Endothelial cell of umbilical vein (primary cell): ENCODE measurements around the gene MYMK. TPM values are rescaled to one million over a fixed set of nuclear protein-coding genes. Genes with fewer than 3 reads are reported as not detected.
A peak's percentile ranks its signal among the peaks of the same experiment; 100 is the strongest.

Experiments
- BruUV-seq: library from RNA; stranded (reverse); fragments of 400-500 nt; replicated peaks from 2 replicates; lab custom pipeline; 2021; lab: Mats Ljungman, UMichigan
- CTCF ChIA-PET: fragments of 300-600, 350-600 bp; sonication (Branson Sonifier 250); formaldehyde crosslinking; loops from one replicate; lab custom pipeline; 2021; ENCODE audit warnings: antibody characterized with exemption, inconsistent platforms; lab: Charles Lee
- POLR2A ChIA-PET: fragments of 300-600, 350-600 bp; sonication (Branson Sonifier 250); formaldehyde crosslinking; loops from one replicate; lab custom pipeline; 2021; ENCODE audit warnings: antibody characterized with exemption, inconsistent platforms; lab: Charles Lee
- DNase-seq: peaks from one replicate; pipeline ENCODE4 v3.0.0-alpha.2; 2011; ENCODE audit warnings: low read depth, low spot score
- FAIRE-seq: peaks from 2 replicates; lab custom pipeline; 2011; peaks lifted over from hg19 to GRCh38; lab: Jason Lieb, UNC
- H2AFZ ChIP-seq: 2 replicates; pipeline ENCODE4 v1.6.0; 2012; ENCODE audit warnings: low read depth, low read length, control low read depth, inconsistent platforms
- H3K27ac ChIP-seq: 2 replicates; pipeline ENCODE4 v1.5.1; 2011; ENCODE audit warnings: low read depth, mild to moderate bottlenecking, control low read depth, low read length, moderate library complexity; ENCODE audit not compliant: insufficient read depth
- H3K27me3 ChIP-seq, 2 experiments: 2 replicates each; pipeline versions ENCODE4 v1.6.0 to v1.6.1; 2011; ENCODE audit warnings: low read length in 2 of 2, mixed read lengths in 1 of 2; ENCODE audit not compliant: control insufficient read depth in 2 of 2, insufficient read depth in 2 of 2
- H3K36me3 ChIP-seq, 2 experiments: 2 replicates in 1 of 2; 3 replicates in 1 of 2; pipeline ENCODE4 v1.5.1; 2011; ENCODE audit warnings: low read length in 2 of 2, mild to moderate bottlenecking in 1 of 2, moderate library complexity in 1 of 2; ENCODE audit not compliant: control insufficient read depth in 2 of 2, insufficient read depth in 2 of 2; ENCODE audit errors: extremely low read depth in 1 of 2
- H3K4me1 ChIP-seq: 3 replicates; pipeline ENCODE4 v1.5.1; 2011; ENCODE audit warnings: mild to moderate bottlenecking, low read length; ENCODE audit not compliant: control insufficient read depth, insufficient read depth; ENCODE audit errors: extremely low read depth
- H3K4me2 ChIP-seq: 2 replicates; pipeline ENCODE4 v1.6.1; 2011; ENCODE audit warnings: low read length, control low read depth, mixed read lengths; ENCODE audit not compliant: insufficient read depth
- H3K4me3 ChIP-seq, 3 experiments: fragments of 200-600 bp in 1 of 3; sonication (generic), shearing (Covaris generic) in 1 of 3; replicated peaks in 1 of 3; 2 replicates each; pipeline ENCODE4 v1.5.1; 2011 to 2016; ENCODE audit warnings: control low read depth in 3 of 3, low read length in 3 of 3, mild to moderate bottlenecking in 2 of 3, inconsistent platforms in 1 of 3, low read depth in 1 of 3, moderate library complexity in 1 of 3; ENCODE audit not compliant: insufficient read depth in 1 of 3
- H3K79me2 ChIP-seq: 2 replicates; pipeline ENCODE4 v1.6.0; 2012; ENCODE audit warnings: low read length, inconsistent platforms; ENCODE audit not compliant: control insufficient read depth, insufficient read depth
- H3K9ac ChIP-seq: replicated peaks from 2 replicates; pipeline ENCODE3; 2011; ENCODE audit warnings: low read length, control low read depth; ENCODE audit not compliant: insufficient read depth; ENCODE audit errors: extremely low read depth
- H3K9me1 ChIP-seq: replicated peaks from 3 replicates; pipeline ENCODE4 v1.6.0; 2011; ENCODE audit warnings: mild to moderate bottlenecking, low read length; ENCODE audit not compliant: control insufficient read depth, insufficient read depth; ENCODE audit errors: extremely low read depth
- H3K9me3 ChIP-seq: replicated peaks from 2 replicates; pipeline ENCODE4 v1.5.1; 2012; ENCODE audit warnings: low read length, inconsistent platforms; ENCODE audit not compliant: control insufficient read depth, insufficient read depth
- H4K20me1 ChIP-seq: replicated peaks from 2 replicates; pipeline ENCODE3; 2011; ENCODE audit warnings: mild to moderate bottlenecking, low read length; ENCODE audit not compliant: control insufficient read depth, insufficient read depth; ENCODE audit errors: extremely low read depth
- CTCF ChIP-seq, 2 donors: IDR thresholded peaks; 1 replicate in 1 of 2; 2 replicates in 1 of 2; pipeline ENCODE4 v1.5.1; 2011; ENCODE audit warnings: low read length in 2 of 2, mild to moderate bottlenecking in 2 of 2, moderate library complexity in 2 of 2, control low read depth in 1 of 2, inconsistent platforms in 1 of 2, low read depth in 1 of 2; ENCODE audit not compliant: insufficient read depth in 1 of 2; ENCODE audit errors: extremely low read depth in 1 of 2
- EZH2 ChIP-seq: IDR thresholded peaks from 2 replicates; pipeline ENCODE4 v1.6.1; 2012; ENCODE audit warnings: borderline replicate concordance, low read depth, mild to moderate bottlenecking, moderate library complexity, low read length, inconsistent platforms; ENCODE audit not compliant: severe bottlenecking
- FOS ChIP-seq: IDR thresholded peaks from 2 replicates; pipeline ENCODE4 v1.6.1; 2011; ENCODE audit warnings: mild to moderate bottlenecking, low read length, moderate library complexity, borderline replicate concordance; ENCODE audit not compliant: insufficient read depth
- GATA2 ChIP-seq: IDR thresholded peaks from 2 replicates; pipeline ENCODE4 v1.7.0; 2011; ENCODE audit warnings: low read depth, mild to moderate bottlenecking, moderate library complexity, mixed read lengths, low read length; ENCODE audit not compliant: insufficient read length, insufficient read depth
- JUN ChIP-seq: IDR thresholded peaks from 2 replicates; pipeline ENCODE4 v1.6.1; 2011; ENCODE audit warnings: borderline replicate concordance, low read depth; ENCODE audit not compliant: insufficient read length, insufficient read depth
- MAX ChIP-seq: IDR thresholded peaks from 2 replicates; pipeline ENCODE4 v1.6.1; 2011; ENCODE audit not compliant: insufficient read depth, insufficient read length
- MYC ChIP-seq: IDR thresholded peaks from one replicate; pipeline ENCODE4 v1.6.1; 2011; ENCODE audit warnings: mild to moderate bottlenecking, low read depth, low read length
- POLR2A ChIP-seq: IDR thresholded peaks from 2 replicates; pipeline ENCODE4 v1.6.1; 2012; ENCODE audit warnings: low read depth, mild to moderate bottlenecking, control low read depth, low read length
- POLR2AphosphoS5 ChIP-seq: IDR thresholded peaks from 2 replicates; pipeline ENCODE4 v1.6.1; 2012; ENCODE audit warnings: low read depth, mild to moderate bottlenecking, control low read depth, low read length, moderate library complexity; ENCODE audit not compliant: insufficient read depth
- dilution Hi-C: fragments of 300-500 bp; cut with MboI; formaldehyde crosslinking; loops from one replicate; pipeline ENCODE4 v1.15.0; 2019; ENCODE audit warnings: low sequenced_read_pairs; ENCODE audit not compliant: extremely low pct_ligation_motif_present
- intact Hi-C: fragments of 100-400 bp; cut with micrococcal nuclease; formaldehyde crosslinking; loops from one replicate; pipeline ENCODE4 v1.10.0; 2022
- polyA plus RNA-seq, 4 experiments: library from polyadenylated mRNA; depleted of rRNA in 3 of 4; stranded (reverse) in 3 of 4; unstranded in 1 of 4; fragments of >200 nt; gene quantifications; 2 replicates each; pipeline versions ENCODE4 v1.2.1 to v1.2.3, GENCODE V29; 2011 to 2012; ENCODE audit warnings: missing spikeins in 1 of 4
- total RNA-seq: library from RNA; stranded (reverse); gene quantifications from 2 replicates; pipeline ENCODE4 v1.2.3, GENCODE V29; 2021

Gene MYMK
- total and polyA plus RNA-seq, 2 donors (not counting 3 experiments of a cell fraction or from before 2014, with no cell fraction given) = not detected

GRCh38 chr9:133512253-133513213, 12.2 kb downstream of the MYMK start:
- BruUV-seq = no TSS peak
- no peaks in the 10 kb centered on the region for H3K36me3 ChIP-seq
- no peaks in the 10 kb centered on the region for H4K20me1 ChIP-seq
- H3K9me1 ChIP-seq = no peaks in the 10 kb centered on the region
- H3K4me3 ChIP-seq = no peak overlapping the region
- no peak overlapping the region for H3K4me2 ChIP-seq
- H3K79me2 ChIP-seq = no peaks in the 10 kb centered on the region
- H3K4me1 ChIP-seq = no peaks in the 10 kb centered on the region
- no peak overlapping the region for H2AFZ ChIP-seq
- no peak overlapping the region for H3K9ac ChIP-seq
- DNase-seq (no peak), FAIRE-seq (no peak)
- intact Hi-C loops = no loop called here
- dilution Hi-C loops = no loop called here
- H3K27ac ChIP-seq = no peak overlapping the region
- ChIA-PET CTCF (no interaction called here), POLR2A (no interaction called here)
- TF ChIP-seq MAX (peak; percentile 53), POLR2A (no peak), POLR2AphosphoS5 (no peak), MYC (no peak), FOS (no peak)
- peaks cover 0 to 3% of the 10 kb centered on the region in 2 experiments for H3K27me3 ChIP-seq
- no peaks in the 10 kb centered on the region for H3K9me3 ChIP-seq

- no peak overlapping the region for H3K9ac ChIP-seq
- no peak for TF ChIP-seq POLR2AphosphoS5
- TF ChIP-seq JUN = no peak
- TF ChIP-seq EZH2 = no peak
- no peak for TF ChIP-seq MYC
- no peak for TF ChIP-seq FOS
- TF ChIP-seq MAX = no peak
- TF ChIP-seq GATA2 = no peak
- TF ChIP-seq POLR2A = no peak
- TF ChIP-seq CTCF (IDR thresholded peaks at IDR 0.05; ENCODE audit: extremely low read depth in 1 of 2, insufficient read depth in 1 of 2, low read depth in 1 of 2, low read length in 2 of 2) = no peak
- H3K4me2 ChIP-seq = no peak overlapping the region
- CTCF ChIA-PET = no interaction called here
- H3K4me3 ChIP-seq = no peak overlapping the region
- FAIRE-seq (no peak), DNase-seq (no peak)
- no peaks in the 10 kb centered on the region for H3K4me1 ChIP-seq
- no peaks in the 10 kb centered on the region for H3K9me1 ChIP-seq
- no peak overlapping the region for H3K27ac ChIP-seq
- no peak overlapping the region for H2AFZ ChIP-seq
- H3K9me3 ChIP-seq = no peaks in the 10 kb centered on the region
- BruUV-seq = no TSS peak
- H4K20me1 ChIP-seq = no peaks in the 10 kb centered on the region
- H3K36me3 ChIP-seq = no peaks in the 10 kb centered on the region
- H3K27me3 ChIP-seq = peaks cover 0 to 3% of the 10 kb centered on the region in 2 experiments
- intact Hi-C loops = no loop called here
- dilution Hi-C loops = no loop called here
- POLR2A ChIA-PET = no interaction called here
- no peaks in the 10 kb centered on the region for H3K79me2 ChIP-seq
Measured at GRCh38 chr9:133511607-133512006, 13.2 kb downstream of the MYMK start.
